ENCODE results near the gene SLC38A8. TPM values are rescaled to one million over a fixed set of nuclear protein-coding genes. Genes with fewer than 3 reads are reported as not detected.

SLC38A8 gene
- total and polyA plus RNA-seq, 2 donors (not counting 1 experiment from before 2014, with no cell fraction given): not detected

DNA sequence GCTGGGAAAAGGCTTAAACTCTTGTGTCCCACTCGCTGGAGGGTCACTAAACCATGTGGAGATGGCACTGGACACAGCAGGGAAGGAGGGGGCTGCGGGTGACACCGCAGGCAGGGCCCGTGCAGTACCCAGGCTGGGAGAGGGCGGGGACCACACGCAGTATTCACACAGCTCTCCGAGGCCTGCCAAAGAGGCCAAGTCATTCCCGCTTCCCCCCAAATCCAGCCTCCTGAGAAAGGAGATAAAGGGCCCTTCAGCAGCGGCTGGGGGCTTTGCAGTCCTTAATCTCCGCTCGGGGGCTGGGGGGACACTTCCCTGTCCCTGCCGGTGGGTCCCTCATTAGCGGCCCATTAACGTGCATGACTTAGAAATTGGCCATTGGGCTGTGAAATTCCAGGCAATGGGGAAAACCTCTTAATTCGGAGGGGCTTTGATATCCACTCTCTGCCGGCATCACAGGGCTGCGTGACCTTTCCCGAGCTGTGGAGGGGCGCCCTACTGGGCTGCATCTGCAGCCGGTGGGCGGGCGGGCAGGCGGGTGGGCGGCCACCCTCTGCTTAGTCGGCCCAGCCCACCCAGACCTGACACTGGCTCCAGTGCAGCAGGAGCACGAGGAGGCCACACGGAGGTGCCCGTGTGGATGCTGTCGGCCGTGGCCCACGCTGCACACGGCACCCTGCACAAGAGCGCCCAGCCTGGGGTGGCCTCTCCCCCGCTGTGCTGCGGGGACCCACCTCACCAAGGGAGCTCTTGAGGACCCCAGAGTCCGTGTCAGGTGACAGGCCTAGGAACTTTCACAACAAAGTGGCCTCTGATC lies 2.6 kb upstream of the SLC38A8 start:
- Histone ChIP-seq H3K79me2 (ENCODE audit: control insufficient read depth, insufficient read depth, low read length) (no peaks in the 10 kb centered on the region), H2AFZ (ENCODE audit: insufficient read depth, low read depth, low read length, poor library complexity, severe bottlenecking) (no peak overlapping the region), H3K4me3 (ENCODE audit: control extremely low read depth in 1 of 5, extremely low read depth in 1 of 5, insufficient read depth in 1 of 5, low read depth in 2 of 5, low read length in 4 of 5) (no peak overlapping the region), H4K20me1 (ENCODE audit: control insufficient read depth, insufficient read depth, low read length, poor library complexity, severe bottlenecking) (no peaks in the 10 kb centered on the region), H3K27me3 (replicated peaks in 1 of 4; ENCODE audit: control extremely low read depth in 1 of 4, control insufficient read depth in 3 of 4, insufficient read depth in 4 of 4, low read length in 3 of 4) (peaks cover 0 to 23% (median 3%) of the 10 kb centered on the region in 4 experiments), H3K4me1 (ENCODE audit: control insufficient read depth in 2 of 2, insufficient read depth in 2 of 2, low read length in 2 of 2) (no peaks in the 10 kb centered on the region), H3K27ac (ENCODE audit: low read length in 2 of 2) (no peak overlapping the region), H3K4me2 (replicated peaks; ENCODE audit: low read depth, low read length, poor library complexity, severe bottlenecking) (no peak overlapping the region), H3K9me3 (ENCODE audit: control extremely low read depth in 1 of 3, control insufficient read depth in 2 of 3, insufficient read depth in 1 of 3, low read length in 2 of 3) (peaks cover 0 to 2% (median 0%) of the 10 kb centered on the region in 3 donors), H3K36me3 (replicated peaks in 1 of 2; ENCODE audit: control extremely low read depth in 1 of 2, control insufficient read depth in 1 of 2, extremely low read depth in 1 of 2, insufficient read depth in 2 of 2, low read length in 1 of 2) (peaks cover 2 to 15% of the 10 kb centered on the region in 2 experiments), H3K9ac (ENCODE audit: low read length) (no peak overlapping the region)
- DNase-seq (no peak), ATAC-seq (ENCODE audit: low read depth) (no peak)
- 64% methylated on average over 36 of the region's 36 CpGs for WGBS (ENCODE audit: insufficient coverage)
- no peak for TF ChIP-seq EZH2 (IDR thresholded peaks at IDR 0.05; ENCODE audit: borderline replicate concordance, insufficient read depth, low read depth, low read length, poor library complexity, severe bottlenecking)
- no peak for TF ChIP-seq CTCF (IDR thresholded peaks at IDR 0.05)
- CTCF ChIA-PET: interaction anchor here (1.3 kb wide), 1 partner anchor 16 kb away, joined by 12 read pairs; no protein-coding TSS in a partner anchor
- Mint-ChIP-seq H3K4me1 (no peaks in the 10 kb centered on the region), H3K27ac (no peak overlapping the region), H3K4me3 (no peak overlapping the region), H3K27me3 (peaks cover 24% of the 10 kb centered on the region), H3K9me3 (ENCODE audit: insufficient read depth) (no peaks in the 10 kb centered on the region)
- intact Hi-C loops (cut with micrococcal nuclease): no loop called here
- POLR2A ChIA-PET: no interaction called here

DNA sequence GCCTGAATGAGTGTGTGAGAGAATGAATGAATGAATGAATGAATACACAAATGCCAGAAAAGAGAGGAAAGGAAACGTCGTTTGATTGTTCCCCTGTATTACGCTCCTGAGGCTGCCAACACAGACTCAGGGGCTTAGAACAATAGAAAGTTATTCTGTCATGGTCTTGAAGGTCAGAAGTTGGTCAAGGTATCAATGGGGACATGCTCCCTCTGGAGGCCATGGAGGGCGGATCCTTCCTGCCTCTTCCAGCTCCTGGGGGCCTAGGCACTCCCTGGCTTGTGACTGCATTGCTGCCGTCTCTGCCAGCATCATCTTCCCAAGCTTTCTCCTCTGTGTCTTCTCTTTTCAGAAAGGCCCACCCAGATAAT lies 1.5 kb upstream of the SLC38A8 start:
- Histone ChIP-seq H3K27me3 (replicated peaks in 1 of 4; ENCODE audit: control extremely low read depth in 1 of 4, control insufficient read depth in 3 of 4, insufficient read depth in 4 of 4, low read length in 3 of 4) (peaks cover 0 to 23% (median 3%) of the 10 kb centered on the region in 4 experiments), H4K20me1 (ENCODE audit: control insufficient read depth, insufficient read depth, low read length, poor library complexity, severe bottlenecking) (no peaks in the 10 kb centered on the region), H3K27ac (ENCODE audit: low read length in 2 of 2) (no peak overlapping the region), H2AFZ (ENCODE audit: insufficient read depth, low read depth, low read length, poor library complexity, severe bottlenecking) (no peak overlapping the region), H3K79me2 (ENCODE audit: control insufficient read depth, insufficient read depth, low read length) (no peaks in the 10 kb centered on the region), H3K4me2 (replicated peaks; ENCODE audit: low read depth, low read length, poor library complexity, severe bottlenecking) (no peak overlapping the region), H3K9me3 (ENCODE audit: control extremely low read depth in 1 of 3, control insufficient read depth in 2 of 3, insufficient read depth in 1 of 3, low read length in 2 of 3) (peaks cover 0 to 2% (median 0%) of the 10 kb centered on the region in 3 donors), H3K4me1 (ENCODE audit: control insufficient read depth in 2 of 2, insufficient read depth in 2 of 2, low read length in 2 of 2) (no peaks in the 10 kb centered on the region), H3K4me3 (ENCODE audit: control extremely low read depth in 1 of 5, extremely low read depth in 1 of 5, insufficient read depth in 1 of 5, low read depth in 2 of 5, low read length in 4 of 5) (no peak overlapping the region), H3K9ac (ENCODE audit: low read length) (no peak overlapping the region), H3K36me3 (replicated peaks in 1 of 2; ENCODE audit: control extremely low read depth in 1 of 2, control insufficient read depth in 1 of 2, extremely low read depth in 1 of 2, insufficient read depth in 2 of 2, low read length in 1 of 2) (peaks cover 0 to 9% of the 10 kb centered on the region in 2 experiments)
- ATAC-seq (ENCODE audit: low read depth) (no peak), DNase-seq (no peak)
- Mint-ChIP-seq H3K9me3 (ENCODE audit: insufficient read depth) (no peaks in the 10 kb centered on the region), H3K27me3 (peaks cover 31% of the 10 kb centered on the region), H3K27ac (no peak overlapping the region), H3K4me3 (no peak overlapping the region), H3K4me1 (no peaks in the 10 kb centered on the region)
- 23% methylated on average over 5 of the region's 5 CpGs for WGBS (ENCODE audit: insufficient coverage)
- POLR2A ChIA-PET: no interaction called here
- TF ChIP-seq EZH2 (IDR thresholded peaks at IDR 0.05; ENCODE audit: borderline replicate concordance, insufficient read depth, low read depth, low read length, poor library complexity, severe bottlenecking) (no peak), CTCF (IDR thresholded peaks at IDR 0.05) (no peak)
- intact Hi-C loops (cut with micrococcal nuclease): no loop called here
- CTCF ChIA-PET: no interaction called here
